ACC112 (cell line): ENCODE measurements around the gene HECTD4.
"Not testable (repeated sequence)": the region's sequence is repeated elsewhere in the genome, so short reads cannot be mapped to it uniquely, and the experiment has no call there.

Experiments used
- H2AFZ ChIP-seq: fragments of 200-600 bp; sonication (generic); one replicate; pipeline ENCODE4 v1.6.0; 2017; ENCODE audit warnings: antibody characterized with exemption, low read length; ENCODE audit not compliant: unreplicated experiment
- H3K27ac ChIP-seq: fragments of 200-600 bp; sonication (generic); 2 replicates; pipeline ENCODE4 v1.5.1; 2014; ENCODE audit warnings: low read depth, mild to moderate bottlenecking, antibody characterized with exemption, low read length, moderate library complexity
- H3K27me3 ChIP-seq: fragments of 200-600 bp; sonication (generic); 2 replicates; pipeline ENCODE4 v1.6.1; 2014; ENCODE audit warnings: mild to moderate bottlenecking, antibody characterized with exemption, low read length, moderate library complexity, mixed read lengths; ENCODE audit not compliant: insufficient read depth
- H3K36me3 ChIP-seq: fragments of 200-600 bp; sonication (generic); 2 replicates; pipeline ENCODE4 v1.6.1; 2016; ENCODE audit warnings: mild to moderate bottlenecking, antibody characterized with exemption, low read length, moderate library complexity, mixed read lengths; ENCODE audit not compliant: insufficient read depth
- H3K4me1 ChIP-seq: fragments of 200-600 bp; sonication (generic); one replicate; pipeline ENCODE4 v1.6.1; 2016; ENCODE audit warnings: low read length, mixed read lengths; ENCODE audit not compliant: insufficient read depth, unreplicated experiment, control insufficient read depth
- H3K4me3 ChIP-seq: fragments of 200-600 bp; sonication (generic); 2 replicates; pipeline ENCODE4 v1.5.1; 2014; ENCODE audit warnings: mild to moderate bottlenecking, low read depth, low read length
- H3K79me2 ChIP-seq: fragments of 200-600 bp; sonication (generic); one replicate; pipeline ENCODE4 v1.6.0; 2016; ENCODE audit warnings: low read length; ENCODE audit not compliant: control insufficient read depth, unreplicated experiment, insufficient read depth

Gene HECTD4

GRCh38 chr12:112334999-112335398 lies 47.2 kb downstream of the HECTD4 start:
- H3K4me3 ChIP-seq, H3K4me1 ChIP-seq, H3K27ac ChIP-seq, H3K36me3 ChIP-seq, H3K79me2 ChIP-seq, H3K27me3 ChIP-seq, H2AFZ ChIP-seq: not testable (repeated sequence)

GRCh38 chr12:112333019-112333418 lies 49.2 kb downstream of the HECTD4 start:
- Histone ChIP-seq H3K27ac (no peak overlapping the region), H3K4me3 (no peak overlapping the region), H3K79me2 (peaks cover 6% of the 10 kb centered on the region), H3K4me1 (no peaks in the 10 kb centered on the region), H3K27me3 (no peaks in the 10 kb centered on the region), H2AFZ (no peak overlapping the region), H3K36me3 (no peaks in the 10 kb centered on the region)

- H2AFZ ChIP-seq = no peak overlapping the region
- no peaks in the 10 kb centered on the region for H3K36me3 ChIP-seq
- H3K79me2 ChIP-seq = peaks cover 10% of the 10 kb centered on the region
- no peak overlapping the region for H3K4me3 ChIP-seq
- no peak overlapping the region for H3K27ac ChIP-seq
- H3K27me3 ChIP-seq = no peaks in the 10 kb centered on the region
- H3K4me1 ChIP-seq = no peaks in the 10 kb centered on the region
These were observed 50.3 kb downstream of the HECTD4 start for GRCh38 chr12:112331886-112332285.

- Histone ChIP-seq H3K4me1 (no peaks in the 10 kb centered on the region), H3K27me3 (no peaks in the 10 kb centered on the region), H3K4me3 (no peak overlapping the region), H3K79me2 (peaks cover 10% of the 10 kb centered on the region), H3K27ac (no peak overlapping the region), H2AFZ (no peak overlapping the region), H3K36me3 (no peaks in the 10 kb centered on the region)
These were observed 51.5 kb downstream of the HECTD4 start for GRCh38 chr12:112330706-112331105.

- H3K27ac ChIP-seq = no peak overlapping the region
- no peaks in the 10 kb centered on the region for H3K27me3 ChIP-seq
- H3K36me3 ChIP-seq = no peaks in the 10 kb centered on the region
- no peak overlapping the region for H2AFZ ChIP-seq
- H3K4me1 ChIP-seq = no peaks in the 10 kb centered on the region
- no peak overlapping the region for H3K4me3 ChIP-seq
- peaks cover 12% of the 10 kb centered on the region for H3K79me2 ChIP-seq
These were observed 53.6 kb downstream of the HECTD4 start for GRCh38 chr12:112328456-112329124.

- H3K79me2 ChIP-seq = peaks cover 14% of the 10 kb centered on the region
- H3K36me3 ChIP-seq = no peaks in the 10 kb centered on the region
These were observed 54.9 kb downstream of the HECTD4 start for GRCh38 chr12:112327209-112327938.

GRCh38 chr12:112325622-112326207 lies 56.5 kb downstream of the HECTD4 start:
- Histone ChIP-seq H3K79me2 (peaks cover 14% of the 10 kb centered on the region), H3K27ac (no peak overlapping the region)

More at GRCh38 chr12:112327209-112327938, 54.9 kb downstream of the HECTD4 start:
- Histone ChIP-seq H3K4me3 (no peak overlapping the region), H3K27ac (no peak overlapping the region), H3K4me1 (no peaks in the 10 kb centered on the region), H2AFZ (no peak overlapping the region), H3K27me3 (no peaks in the 10 kb centered on the region)

GRCh38 chr12:112325157-112325556 lies 57.1 kb downstream of the HECTD4 start:
- no peaks in the 10 kb centered on the region for H3K27me3 ChIP-seq
- no peaks in the 10 kb centered on the region for H3K4me1 ChIP-seq
- H3K36me3 ChIP-seq = no peaks in the 10 kb centered on the region
- no peak overlapping the region for H3K27ac ChIP-seq
- H3K79me2 ChIP-seq = peaks cover 14% of the 10 kb centered on the region
- no peak overlapping the region for H2AFZ ChIP-seq
- H3K4me3 ChIP-seq = no peak overlapping the region

More at GRCh38 chr12:112325622-112326207, 56.5 kb downstream of the HECTD4 start:
- H3K36me3 ChIP-seq = no peaks in the 10 kb centered on the region
- no peaks in the 10 kb centered on the region for H3K4me1 ChIP-seq
- H3K4me3 ChIP-seq = no peak overlapping the region
- H2AFZ ChIP-seq = no peak overlapping the region
- H3K27me3 ChIP-seq = no peaks in the 10 kb centered on the region

GRCh38 chr12:112322882-112323547 lies 59.2 kb downstream of the HECTD4 start:
- Histone ChIP-seq H2AFZ (no peak overlapping the region), H3K27me3 (no peaks in the 10 kb centered on the region), H3K36me3 (peaks cover 3% of the 10 kb centered on the region; the same call in 1 of the 2 replicates), H3K4me3 (no peak overlapping the region), H3K79me2 (peaks cover 11% of the 10 kb centered on the region), H3K27ac (no peak overlapping the region), H3K4me1 (no peaks in the 10 kb centered on the region)

- H2AFZ ChIP-seq = no peak overlapping the region
- H3K4me3 ChIP-seq = no peak overlapping the region
- H3K27me3 ChIP-seq = no peaks in the 10 kb centered on the region
- H3K79me2 ChIP-seq = peaks cover 9% of the 10 kb centered on the region
- no peak overlapping the region for H3K27ac ChIP-seq
- peaks cover 3% of the 10 kb centered on the region; the same call in 1 of the 2 replicates for H3K36me3 ChIP-seq
- H3K4me1 ChIP-seq = no peaks in the 10 kb centered on the region
These were observed 59.8 kb downstream of the HECTD4 start for GRCh38 chr12:112322441-112322840.
